GM18526 (cell line): ENCODE results near the gene ZBTB4.

ENCODE experiments used
- POLR2A ChIP-seq: IDR thresholded peaks from 3 replicates; pipeline ENCODE4 v1.6.1; 2011; ENCODE audit not compliant: insufficient read length; ENCODE audit errors: extremely low read depth

The ZBTB4 gene

DNA sequence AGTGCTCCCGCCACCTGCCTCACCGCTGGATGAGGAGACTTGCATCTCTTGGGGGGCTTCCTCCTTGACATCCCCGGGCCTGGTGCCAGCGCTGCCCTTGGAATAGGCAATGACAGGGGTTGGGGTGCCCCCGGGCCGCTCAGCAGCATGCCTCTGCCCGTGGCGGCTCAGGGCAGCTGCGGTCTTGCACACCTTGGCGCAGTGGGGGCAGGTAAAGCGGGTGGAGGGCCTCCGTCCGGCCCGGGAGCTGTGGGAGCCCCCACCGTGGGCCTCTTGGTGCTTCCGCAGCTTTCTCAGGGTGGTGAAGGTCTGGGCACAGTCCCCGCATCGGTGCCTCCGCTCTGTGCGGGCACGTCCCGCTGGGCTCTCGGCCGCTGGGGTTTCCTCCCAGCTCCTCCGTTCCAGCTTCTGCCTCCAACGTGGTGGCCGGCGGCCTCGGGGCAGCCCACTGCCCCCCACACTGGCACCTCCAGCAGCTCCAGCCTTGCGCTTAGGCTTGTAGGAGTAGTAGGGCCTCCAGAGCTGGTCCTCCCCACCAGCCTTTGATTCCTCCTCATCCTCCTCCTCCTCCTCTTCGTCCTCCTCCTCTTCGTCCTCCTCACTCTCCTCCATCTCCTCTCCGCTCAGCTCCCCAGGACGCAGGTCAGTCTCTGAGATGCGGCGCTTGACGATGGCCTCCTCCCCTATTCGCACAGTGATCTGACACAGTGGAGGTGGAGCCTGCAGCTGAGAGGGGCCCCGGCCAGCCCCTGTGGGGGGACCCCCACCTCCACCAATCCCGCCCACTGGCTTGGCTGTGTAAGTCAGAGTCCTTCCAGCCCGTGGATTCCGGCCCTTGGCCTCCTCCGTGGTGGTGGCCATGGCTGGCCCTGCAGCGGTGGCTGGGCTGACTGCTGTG, 16.7 kb downstream of the ZBTB4 start:
- no peak for TF ChIP-seq POLR2A

DNA sequence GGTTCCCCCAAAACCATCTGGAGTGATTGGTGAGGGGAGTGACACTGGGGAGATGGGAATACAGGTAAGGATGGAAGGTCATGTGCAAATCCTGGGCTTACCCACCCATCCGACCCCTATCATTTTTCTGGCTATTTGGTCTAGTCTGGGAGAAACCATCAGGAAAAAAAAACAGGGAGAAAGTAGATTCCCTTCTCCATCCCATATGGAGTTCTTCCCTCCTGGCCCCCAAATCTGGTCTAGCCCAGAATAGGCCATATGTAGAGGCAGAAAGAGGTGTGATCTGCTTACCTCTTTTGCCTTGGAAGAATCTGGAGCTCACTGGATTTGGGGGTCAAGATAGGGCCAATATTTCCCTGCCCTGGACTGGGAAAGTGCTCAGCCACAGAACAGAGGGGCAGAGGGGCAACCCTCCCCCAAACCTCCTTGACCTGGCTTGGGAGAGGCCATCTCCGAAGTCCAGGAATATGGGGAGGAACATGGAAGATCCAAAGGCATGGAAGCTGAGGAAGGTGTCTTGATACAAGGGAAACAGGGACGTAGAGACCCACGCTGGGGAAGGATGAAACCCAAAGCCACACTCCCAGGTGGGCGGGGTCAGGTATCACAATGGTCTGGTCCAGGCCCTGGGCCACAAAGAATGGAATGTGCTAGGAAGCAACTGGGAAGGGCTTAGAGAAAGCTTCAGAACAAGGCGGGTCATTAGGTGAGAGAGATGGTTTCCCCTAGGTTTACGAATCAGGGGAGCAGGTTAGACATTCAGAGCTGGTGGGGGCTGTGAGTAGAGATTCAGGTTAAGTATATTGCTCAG, 18.4 kb downstream of the ZBTB4 start:
- no peak for TF ChIP-seq POLR2A

DNA sequence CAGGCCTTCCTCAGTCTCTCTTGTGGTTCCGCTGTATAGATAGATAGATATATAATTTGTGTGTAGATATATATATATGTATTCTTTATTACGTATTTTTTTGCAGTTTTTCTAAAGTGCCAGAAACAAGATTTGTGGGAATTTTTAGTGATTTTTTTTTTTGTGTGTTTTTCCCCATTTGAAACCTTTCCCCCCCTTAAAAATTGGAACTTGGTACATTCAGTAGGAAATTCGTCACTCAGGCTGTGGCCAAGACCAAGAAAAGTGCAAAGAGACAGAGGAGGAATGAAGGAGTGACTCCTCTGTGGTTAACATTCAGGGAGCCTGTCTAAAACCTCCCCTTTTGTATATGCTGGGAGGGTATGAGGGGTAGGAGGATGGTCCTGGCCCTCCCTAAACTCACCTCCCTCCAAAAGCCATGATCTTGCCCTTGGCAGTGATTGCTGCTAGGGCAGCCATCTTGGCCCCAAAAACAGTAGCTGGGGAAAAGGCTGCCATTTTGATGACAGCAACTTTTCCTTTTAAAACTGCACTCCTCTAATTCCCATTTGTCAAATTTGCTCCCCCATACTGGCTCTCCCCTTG, 19.4 kb downstream of the ZBTB4 start:
- no peak for TF ChIP-seq POLR2A

DNA sequence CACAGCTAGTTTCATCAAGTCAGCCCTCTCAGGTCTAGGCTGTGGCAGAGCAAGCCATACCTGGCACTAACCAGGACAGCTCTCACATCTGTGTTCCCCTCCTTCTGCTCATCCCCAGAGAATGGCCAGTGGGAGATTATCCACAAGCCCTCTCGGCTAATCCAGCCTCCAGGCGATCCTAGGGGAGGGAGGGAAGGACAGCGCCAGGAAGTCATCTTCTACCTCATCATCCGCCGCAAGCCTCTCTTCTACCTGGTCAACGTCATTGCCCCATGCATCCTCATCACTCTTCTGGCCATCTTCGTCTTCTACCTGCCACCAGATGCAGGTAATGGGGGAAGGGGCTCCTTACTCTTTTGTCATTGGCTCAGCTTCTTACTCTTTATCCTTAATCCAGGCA, 31.0 kb downstream of the ZBTB4 start:
- no peak for TF ChIP-seq POLR2A

DNA sequence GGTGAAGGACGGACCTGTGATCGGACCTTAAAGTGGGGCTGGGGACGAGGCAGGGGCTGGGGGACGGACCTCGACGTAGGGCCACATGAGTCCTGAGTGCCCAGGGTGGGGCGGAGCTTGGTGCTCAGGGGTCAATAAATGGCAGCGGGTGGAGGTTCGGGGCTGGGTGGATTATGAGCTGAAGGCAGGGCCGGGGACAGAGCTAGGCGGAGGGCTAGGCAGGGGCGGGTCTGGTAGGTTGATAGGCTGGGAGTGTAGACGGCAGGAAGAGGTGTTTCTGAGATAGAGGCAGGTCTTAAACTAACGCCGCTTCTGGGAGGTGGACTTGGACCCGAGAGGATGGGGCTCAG, 33.8 kb downstream of the ZBTB4 start:
- no peak for TF ChIP-seq POLR2A

DNA sequence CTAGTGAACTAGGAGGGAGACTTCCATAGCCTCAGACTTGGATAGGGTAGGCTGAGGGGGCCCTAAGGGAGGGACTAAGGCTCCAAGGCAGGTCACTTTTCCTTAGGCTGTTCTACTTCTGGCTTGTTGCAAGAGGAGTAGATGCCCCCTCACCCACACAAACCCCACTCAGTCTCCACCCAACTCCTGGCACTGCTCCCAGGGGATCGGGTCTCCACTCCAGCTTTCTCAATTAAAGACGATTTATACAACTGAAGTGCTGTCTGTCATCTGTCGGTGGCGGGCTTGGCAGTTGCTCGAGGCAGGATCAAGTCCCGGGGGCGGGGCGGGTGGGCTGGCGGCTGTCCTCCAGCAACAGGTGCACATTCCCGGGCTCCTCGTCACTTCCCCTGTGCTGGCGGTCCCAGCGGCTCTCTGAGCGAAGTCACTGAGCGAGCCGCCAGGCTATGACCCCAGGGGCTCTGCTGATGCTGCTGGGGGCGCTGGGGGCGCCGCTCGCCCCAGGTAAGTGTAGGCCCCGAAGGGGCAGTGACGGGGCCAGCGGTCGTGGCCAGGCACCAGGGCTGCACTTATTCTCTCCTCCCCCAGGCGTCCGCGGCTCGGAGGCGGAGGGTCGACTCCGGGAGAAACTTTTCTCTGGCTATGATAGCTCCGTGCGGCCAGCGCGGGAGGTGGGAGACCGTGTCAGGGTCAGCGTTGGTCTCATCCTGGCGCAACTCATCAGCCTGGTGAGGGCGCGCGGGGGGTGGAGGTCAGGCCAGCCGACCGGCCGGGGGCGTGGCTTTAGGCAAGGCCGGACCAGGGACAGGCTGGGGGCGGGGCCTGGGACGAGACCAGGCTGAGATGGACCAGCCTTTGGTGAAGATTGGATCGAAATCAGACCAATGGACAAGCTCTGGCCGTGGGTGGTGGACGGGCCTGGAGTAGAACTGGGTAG, 34.5 kb downstream of the ZBTB4 start, which contains the start of gene CHRNB1:
Gene CHRNB1 (plus strand): TSS at position 380 of the 937 bp plus-strand sequence. CDS start 67 bp downstream, at position 447.
- no peak for TF ChIP-seq POLR2A

DNA sequence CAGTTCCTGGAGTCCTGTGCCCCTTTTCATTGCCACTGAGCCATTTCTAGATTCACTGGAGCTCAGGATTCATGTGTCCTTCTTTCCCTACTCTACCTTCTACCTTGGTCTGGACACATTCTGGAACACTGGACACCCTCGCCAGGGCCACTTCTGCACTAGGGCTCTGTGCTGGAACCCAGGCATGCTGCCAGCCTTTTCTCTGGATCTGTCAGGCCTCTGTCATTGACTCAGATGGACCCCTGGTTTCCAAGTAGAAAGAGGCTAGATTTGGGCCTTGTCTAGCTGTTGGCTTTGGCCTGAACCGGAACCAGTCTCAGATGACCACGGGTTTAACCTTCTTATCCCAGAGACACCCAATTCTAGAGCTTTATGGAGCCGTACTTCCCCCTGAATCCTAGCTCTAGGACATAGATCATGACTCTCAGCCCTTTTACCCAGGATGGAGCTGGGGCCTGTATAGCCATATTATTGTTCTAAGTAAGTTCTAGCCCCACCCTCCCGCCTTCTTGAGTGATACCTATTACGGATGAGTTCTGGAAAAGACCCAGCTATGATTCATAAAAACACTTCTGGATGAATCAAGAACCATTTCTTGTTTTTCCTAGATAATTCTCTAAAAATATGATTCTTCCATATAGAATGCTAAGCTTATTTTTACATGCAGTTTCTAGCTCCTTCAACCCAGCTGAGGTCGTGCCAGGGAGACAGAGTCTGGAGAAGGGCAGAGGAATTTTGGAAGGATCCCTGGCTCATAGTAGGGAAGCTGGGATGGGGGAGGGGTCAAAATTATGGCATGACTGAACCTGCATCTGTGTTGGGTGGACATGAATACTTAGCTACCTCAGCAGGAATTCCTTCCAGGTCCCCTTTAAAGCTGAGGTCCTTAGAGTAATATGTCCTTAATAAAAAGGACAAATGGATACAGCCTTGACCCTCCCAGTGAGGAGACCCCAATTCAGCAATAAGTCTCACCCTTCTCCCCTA, 35.6 kb downstream of the ZBTB4 start:
- TF ChIP-seq POLR2A: no peak

DNA sequence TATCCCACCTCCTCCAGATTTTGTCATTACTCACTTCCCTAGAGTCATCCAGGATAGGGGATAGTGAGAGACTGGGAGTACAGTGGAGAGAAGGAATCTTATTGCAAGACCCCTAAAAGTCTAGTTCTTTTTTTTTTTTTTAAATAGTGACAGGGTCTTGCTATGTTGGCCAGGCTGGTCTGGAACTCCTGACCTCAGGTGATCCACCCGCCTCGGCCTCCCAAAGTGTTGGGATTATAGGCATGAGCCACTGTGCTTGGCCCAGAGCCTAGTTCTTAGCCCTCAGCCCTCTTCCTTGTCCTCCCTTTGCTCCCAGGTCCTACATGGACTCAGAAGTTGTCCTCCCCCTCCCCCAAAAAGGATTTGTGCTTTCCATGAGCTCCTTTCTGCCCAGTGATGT, 37.3 kb downstream of the ZBTB4 start:
- no peak for TF ChIP-seq POLR2A

DNA sequence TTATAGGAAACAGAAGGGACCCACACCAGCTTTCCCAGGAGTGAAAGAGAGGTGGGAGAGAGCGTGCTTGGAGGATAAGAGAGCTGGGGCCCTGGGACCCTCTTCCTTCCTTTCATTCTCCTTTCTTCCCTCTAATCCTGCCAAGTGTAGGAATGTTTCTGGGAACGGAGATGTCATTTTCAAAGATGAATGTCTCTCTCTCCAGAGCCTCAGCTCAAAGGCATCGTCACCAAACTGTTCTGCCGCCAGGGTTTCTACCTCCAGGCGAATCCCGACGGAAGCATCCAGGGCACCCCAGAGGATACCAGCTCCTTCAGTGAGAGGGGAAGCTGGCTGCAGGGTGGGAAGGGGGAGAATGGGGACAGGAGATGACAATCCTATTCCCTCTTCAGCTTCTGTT, 38.2 kb downstream of the ZBTB4 start:
- no peak for TF ChIP-seq POLR2A

DNA sequence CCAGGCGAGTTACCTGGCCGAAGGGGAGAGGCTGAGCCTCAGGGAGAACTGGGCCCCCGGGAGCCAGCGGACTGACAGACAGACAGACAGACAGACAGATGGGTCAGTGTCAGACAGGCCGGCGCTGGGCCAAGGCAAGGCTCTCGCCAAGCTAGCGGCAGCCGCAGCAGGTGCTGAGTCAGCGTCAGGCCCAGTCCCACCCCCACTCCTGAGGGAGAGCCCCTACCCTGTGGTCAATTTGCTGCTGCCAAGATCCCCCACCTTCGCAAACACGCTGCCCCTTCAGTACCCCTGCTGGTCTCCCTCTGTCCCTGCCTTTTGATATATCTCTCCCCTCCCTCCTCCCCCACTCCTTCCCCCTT, 38.6 kb downstream of the ZBTB4 start:
- TF ChIP-seq POLR2A: no peak

DNA sequence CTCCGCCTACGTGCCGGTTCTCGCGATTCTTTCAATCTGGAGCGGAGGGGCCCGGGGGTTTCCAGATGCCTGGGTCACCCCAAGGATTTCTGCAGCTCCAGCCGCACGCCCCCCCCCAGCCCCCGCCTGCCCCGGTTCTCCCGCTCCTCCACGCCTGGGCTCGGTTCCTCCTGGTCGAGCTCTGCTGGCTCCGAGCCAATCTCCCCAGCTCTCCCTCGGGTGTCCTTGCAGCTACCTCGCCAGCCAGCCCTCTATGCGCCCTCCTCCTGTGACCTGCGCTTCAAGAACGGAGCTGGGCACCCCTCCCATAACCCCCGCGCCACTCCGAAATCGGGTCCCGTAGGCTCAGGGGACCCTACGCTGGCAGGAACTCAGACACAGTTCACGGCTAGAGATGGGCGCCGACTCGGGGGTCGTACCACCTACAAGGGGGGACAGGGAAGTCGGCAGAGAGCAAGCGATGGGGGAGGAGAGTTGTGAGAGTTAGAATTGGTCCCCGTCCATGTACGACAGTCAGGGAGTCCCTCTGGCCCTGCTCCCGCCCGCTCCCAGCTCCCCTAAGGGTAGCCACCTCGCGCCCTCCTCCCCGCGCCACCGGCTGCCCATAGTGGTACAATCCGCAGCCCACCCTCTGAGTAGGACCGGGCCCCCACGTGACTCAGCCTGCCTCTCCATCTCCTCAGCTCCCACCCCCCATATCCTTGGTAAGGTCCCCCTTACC, 39.2 kb downstream of the ZBTB4 start:
- no peak for TF ChIP-seq POLR2A

DNA sequence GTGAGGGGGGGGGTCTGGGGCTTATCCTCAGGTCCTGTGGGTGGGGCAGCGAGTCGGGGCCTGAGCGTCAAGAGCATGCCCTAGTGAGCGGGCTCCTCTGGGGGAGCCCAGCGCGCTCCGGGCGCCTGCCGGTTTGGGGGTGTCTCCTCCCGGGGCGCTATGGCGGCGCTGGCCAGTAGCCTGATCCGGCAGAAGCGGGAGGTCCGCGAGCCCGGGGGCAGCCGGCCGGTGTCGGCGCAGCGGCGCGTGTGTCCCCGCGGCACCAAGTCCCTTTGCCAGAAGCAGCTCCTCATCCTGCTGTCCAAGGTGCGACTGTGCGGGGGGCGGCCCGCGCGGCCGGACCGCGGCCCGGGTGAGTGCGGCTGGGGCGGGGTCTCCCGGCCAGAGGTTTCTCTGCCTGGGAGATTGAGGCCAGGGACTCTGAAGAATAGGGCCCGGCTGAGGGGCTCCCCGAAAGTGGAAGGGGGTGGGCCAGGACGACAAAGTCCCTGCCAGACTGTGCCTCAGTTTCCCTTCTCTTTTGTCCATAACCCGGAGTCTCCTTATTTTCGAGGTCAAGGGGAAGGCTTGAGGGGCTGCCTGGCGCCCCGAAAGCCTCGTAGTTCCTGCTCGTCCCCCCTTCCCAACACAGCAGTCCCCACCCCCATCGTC, 39.8 kb downstream of the ZBTB4 start, which contains the start of gene FGF11:
Gene FGF11 (plus strand): TSS at position 51 of the 651 bp plus-strand sequence. CDS start 109 bp downstream, at position 160.
- TF ChIP-seq POLR2A: no peak
